LNCaP clone FGC (cell line): Measurements from ENCODE around the gene AOX1.
A peak's percentile ranks its signal among the peaks of the same experiment; 100 is the strongest.

Experiments used
- DNase-seq: peaks from one replicate; pipeline ENCODE4 v3.0.0-alpha.2; 2011; ENCODE audit warnings: low read depth
- H3K4me3 ChIP-seq: 2 replicates; pipeline ENCODE4 v1.5.1; 2011; ENCODE audit warnings: mild to moderate bottlenecking, low read depth, low read length, control low read depth
- TF ChIP-seq, protein P1 (sequence below): IDR thresholded peaks from 2 replicates; pipeline ENCODE4 v1.5.1; 2012; ENCODE audit warnings: mild to moderate bottlenecking; ENCODE audit not compliant: control insufficient read depth, insufficient read depth; ENCODE audit errors: extremely low read depth

AOX1 gene

DNA sequence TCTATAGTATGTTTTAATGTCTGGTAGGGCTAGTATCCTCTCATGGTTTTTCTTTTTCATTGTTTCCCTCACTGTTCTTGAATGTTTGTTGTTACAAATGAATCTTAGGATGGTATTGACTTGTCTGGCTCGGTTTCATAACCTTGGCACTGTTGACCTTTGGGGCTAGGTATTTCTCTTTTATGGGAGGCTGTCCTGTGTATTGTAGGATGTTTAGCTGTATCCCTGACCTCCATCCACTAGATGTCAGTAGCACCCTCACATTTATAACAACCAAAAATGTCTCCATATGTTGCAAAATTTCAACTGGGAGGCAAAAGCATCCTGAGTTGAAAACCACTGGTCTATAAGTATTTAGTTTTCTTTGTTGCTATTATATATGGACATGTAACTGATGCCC is 7.0 kb upstream of the AOX1 start:
- DNase-seq: peak; percentile 55
- TF ChIP-seq, protein P1, sequence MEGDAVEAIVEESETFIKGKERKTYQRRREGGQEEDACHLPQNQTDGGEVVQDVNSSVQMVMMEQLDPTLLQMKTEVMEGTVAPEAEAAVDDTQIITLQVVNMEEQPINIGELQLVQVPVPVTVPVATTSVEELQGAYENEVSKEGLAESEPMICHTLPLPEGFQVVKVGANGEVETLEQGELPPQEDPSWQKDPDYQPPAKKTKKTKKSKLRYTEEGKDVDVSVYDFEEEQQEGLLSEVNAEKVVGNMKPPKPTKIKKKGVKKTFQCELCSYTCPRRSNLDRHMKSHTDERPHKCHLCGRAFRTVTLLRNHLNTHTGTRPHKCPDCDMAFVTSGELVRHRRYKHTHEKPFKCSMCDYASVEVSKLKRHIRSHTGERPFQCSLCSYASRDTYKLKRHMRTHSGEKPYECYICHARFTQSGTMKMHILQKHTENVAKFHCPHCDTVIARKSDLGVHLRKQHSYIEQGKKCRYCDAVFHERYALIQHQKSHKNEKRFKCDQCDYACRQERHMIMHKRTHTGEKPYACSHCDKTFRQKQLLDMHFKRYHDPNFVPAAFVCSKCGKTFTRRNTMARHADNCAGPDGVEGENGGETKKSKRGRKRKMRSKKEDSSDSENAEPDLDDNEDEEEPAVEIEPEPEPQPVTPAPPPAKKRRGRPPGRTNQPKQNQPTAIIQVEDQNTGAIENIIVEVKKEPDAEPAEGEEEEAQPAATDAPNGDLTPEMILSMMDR: peak; percentile 61
- H3K4me3 ChIP-seq: no peak overlapping the region

DNA sequence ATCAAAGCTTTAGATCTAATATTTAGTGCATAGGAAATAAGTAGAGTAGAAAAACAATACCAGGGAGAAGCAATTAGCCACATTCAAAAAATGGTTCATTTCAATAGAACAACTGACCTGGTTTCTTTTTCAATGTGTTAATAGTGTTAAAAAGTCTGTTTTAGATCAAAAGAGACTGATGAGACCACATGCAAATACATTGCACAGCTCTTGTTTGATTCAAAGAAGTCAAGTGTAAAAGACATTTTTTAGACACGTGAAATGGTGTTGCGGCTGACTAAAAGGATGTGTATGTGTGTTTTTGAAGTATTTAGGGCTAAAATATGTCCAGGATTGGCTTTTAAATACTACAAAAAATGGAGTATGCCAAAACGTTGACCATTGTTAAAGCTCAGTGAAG is 1.2 kb upstream of the AOX1 start:
- TF ChIP-seq, protein P1: no peak
- H3K4me3 ChIP-seq: no peak overlapping the region
- no peak for DNase-seq

DNA sequence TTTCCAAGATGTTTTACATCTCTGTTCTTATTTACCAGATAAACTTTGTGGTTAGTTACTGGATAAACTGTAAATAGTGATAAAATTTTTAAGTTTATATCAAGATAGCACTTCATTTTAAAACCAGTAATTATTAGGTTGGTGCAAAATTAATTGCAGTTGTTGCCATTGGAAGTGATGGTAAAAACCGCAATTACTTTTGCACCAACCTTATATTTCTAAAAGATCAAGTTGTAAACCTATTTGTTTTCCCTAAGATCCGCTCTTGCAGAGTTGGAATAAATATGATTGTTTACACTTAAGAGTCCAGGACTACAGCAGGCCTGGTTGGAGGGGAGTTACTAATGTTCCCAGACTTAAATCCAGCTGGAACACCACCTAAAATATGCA is 479 bp upstream of the AOX1 start:
- DNase-seq: no peak
- no peak overlapping the region for H3K4me3 ChIP-seq
- TF ChIP-seq, protein P1: no peak

DNA sequence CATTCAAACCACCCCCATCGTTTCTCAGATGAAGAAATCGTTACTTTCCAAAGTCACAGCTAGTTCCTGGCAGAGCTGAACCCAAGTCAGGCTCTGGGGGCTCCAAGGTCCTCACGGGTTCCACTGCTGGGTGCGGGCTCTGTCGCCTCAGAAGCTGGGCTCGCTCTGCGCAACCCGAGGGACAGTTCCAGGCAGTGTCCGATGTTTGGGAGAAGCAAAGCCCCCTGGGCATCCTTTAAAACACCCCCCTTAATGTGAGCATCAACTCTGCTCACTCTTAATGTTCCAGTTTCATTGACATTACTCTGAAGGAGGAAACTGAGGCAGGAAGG is 796 bp downstream of the AOX1 start:
- TF ChIP-seq, protein P1: no peak
- no peak overlapping the region for H3K4me3 ChIP-seq
- DNase-seq: no peak

DNA sequence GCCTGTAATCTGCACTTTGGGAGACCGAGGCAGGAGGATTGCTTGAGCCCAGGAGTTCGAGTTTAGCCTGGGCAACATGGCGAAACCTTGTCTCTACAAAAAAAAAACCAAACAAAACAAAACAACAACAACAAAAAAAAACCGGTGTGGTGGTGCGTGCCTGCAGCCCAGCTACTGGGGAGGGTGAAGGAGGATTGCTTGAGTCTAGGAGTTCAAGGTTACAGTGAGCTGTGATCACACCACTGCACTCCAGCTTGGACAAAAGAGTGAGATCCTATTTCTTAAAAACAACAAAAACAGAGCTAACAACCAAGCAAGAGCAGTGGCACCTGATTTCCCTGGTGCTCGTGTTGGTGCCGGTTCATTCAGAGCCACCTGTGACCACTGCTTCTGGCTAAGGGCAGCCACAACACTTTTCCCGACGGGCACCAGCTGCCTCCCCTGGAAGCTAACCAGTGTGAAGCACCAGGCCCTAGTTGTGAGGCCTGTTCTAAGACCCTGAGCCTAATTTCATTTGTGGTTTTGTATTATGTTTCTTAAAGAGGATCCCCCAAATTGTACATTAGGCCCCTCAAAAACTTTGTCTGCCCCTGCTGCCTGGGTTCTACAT is 1.3 kb downstream of the AOX1 start:
- no peak overlapping the region for H3K4me3 ChIP-seq
- TF ChIP-seq, protein P1: no peak
- DNase-seq: no peak

DNA sequence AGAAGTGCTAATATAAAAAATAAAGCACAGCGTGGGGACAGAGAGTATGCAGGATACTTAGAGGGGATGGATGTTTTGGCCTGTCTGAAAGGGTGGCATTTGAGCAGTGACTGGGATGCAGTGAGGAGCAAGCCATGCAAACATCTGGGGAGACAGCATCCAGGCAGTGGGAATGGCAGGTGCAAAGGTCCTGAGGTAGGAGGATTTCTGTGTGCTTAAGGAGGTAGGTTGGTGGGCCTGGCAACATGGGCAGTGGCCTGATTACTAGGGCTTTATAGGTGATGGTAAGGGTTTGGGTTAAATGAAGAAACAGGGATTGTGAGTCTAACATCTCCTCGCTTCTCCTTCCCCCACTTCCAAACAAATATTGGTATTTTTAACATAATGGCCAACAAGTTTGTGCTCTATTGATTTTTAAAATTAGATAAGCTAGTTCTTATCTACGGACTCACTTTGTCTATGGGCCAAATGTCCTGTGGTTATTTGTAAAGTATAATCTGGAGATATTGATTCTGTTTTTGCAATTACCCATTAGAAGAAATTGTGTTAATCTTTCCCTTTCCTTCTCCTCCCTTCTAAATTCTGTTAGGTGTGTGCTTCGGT is 2.4 kb downstream of the AOX1 start:
- no peak overlapping the region for H3K4me3 ChIP-seq
- TF ChIP-seq, protein P1: no peak
- no peak for DNase-seq

DNA sequence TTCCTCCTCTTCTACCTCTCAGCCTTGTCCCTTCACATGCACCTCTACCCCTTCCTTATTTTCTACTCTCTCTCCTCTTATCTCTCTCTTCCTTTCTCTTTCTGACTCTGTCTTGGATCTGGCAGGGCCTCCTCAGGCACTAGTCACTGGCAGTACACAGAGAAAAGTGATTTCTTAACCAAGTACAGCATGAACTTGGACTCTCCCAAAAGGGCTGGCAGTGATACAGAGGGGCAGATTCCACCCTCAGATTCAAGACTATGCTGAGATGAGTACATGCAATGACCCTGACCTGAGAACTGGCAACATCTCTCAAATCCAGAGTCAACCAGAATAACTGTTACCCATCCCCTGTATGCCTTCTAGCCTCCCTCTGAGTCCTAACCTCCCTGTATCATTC is 4.3 kb downstream of the AOX1 start:
- no peak overlapping the region for H3K4me3 ChIP-seq
- TF ChIP-seq, protein P1: no peak
- no peak for DNase-seq
